Activated CD8-positive, alpha-beta T cell treated with anti-CD3 and anti-CD28 coated beads for 36 hours (primary cell): ENCODE measurements around the gene UTP4. TPM values are rescaled to one million over a fixed set of nuclear protein-coding genes. Genes with fewer than 3 reads are reported as not detected.
"Not testable (repeated sequence)": the region's sequence is repeated elsewhere in the genome, so short reads cannot be mapped to it uniquely, and the experiment has no call there.

ENCODE experiments used
- ATAC-seq: fragments of 200-7000 bp; cut with Tn5 transposase; one replicate; pipeline ENCODE4 v1.10.0; 2021; ENCODE audit warnings: mild to moderate bottlenecking, moderate library complexity
- CTCF ChIA-PET: fragments of 350-600 bp; sonication (Branson Sonifier 250); formaldehyde crosslinking; loops from one replicate; lab custom pipeline; 2021; ENCODE audit warnings: antibody characterized with exemption; lab: Charles Lee
- POLR2A ChIA-PET: fragments of 350-600 bp; sonication (Branson Sonifier 250); formaldehyde crosslinking; loops from one replicate; lab custom pipeline; 2021; ENCODE audit warnings: antibody characterized with exemption; lab: Charles Lee
- DNase-seq: peaks from one replicate; pipeline ENCODE4 v3.0.0-alpha.2; 2020
- H3K27ac Mint-ChIP-seq: one replicate; pipeline ENCODE4 v1.8.0; 2021; ENCODE audit warnings: mild to moderate bottlenecking, mixed read lengths
- H3K27me3 Mint-ChIP-seq: one replicate; pipeline ENCODE4 v1.8.0; 2021; ENCODE audit warnings: mixed read lengths
- H3K36me3 Mint-ChIP-seq: one replicate; pipeline ENCODE4 v1.8.0; 2021; ENCODE audit warnings: low read depth, mixed read lengths
- H3K4me1 Mint-ChIP-seq: one replicate; pipeline ENCODE4 v1.8.0; 2021; ENCODE audit warnings: low read depth, mixed read lengths
- H3K4me3 Mint-ChIP-seq: one replicate; pipeline ENCODE4 v1.8.0; 2021; ENCODE audit warnings: mild to moderate bottlenecking, moderate library complexity, mixed read lengths
- H3K9me3 Mint-ChIP-seq: one replicate; pipeline ENCODE4 v1.8.0; 2021; ENCODE audit warnings: mixed read lengths
- CTCF ChIP-seq: fragments of 200-600 bp; IDR thresholded peaks from one replicate; pipeline ENCODE4 v1.8.0; 2022; ENCODE audit warnings: antibody characterized with exemption, mild to moderate bottlenecking
- intact Hi-C: fragments of 100-400 bp; cut with micrococcal nuclease; formaldehyde crosslinking; loops from one replicate; pipeline ENCODE4 v1.10.0; 2022
- total RNA-seq, 2 experiments: library from RNA; stranded (reverse); gene quantifications; one replicate each; pipeline ENCODE4 v1.2.3, GENCODE V29; 2021

Gene UTP4
- total RNA-seq, 2 experiments from 2014 or later, result 112 to 121 TPM

- H3K27ac Mint-ChIP-seq, result no peak overlapping the region
- H3K4me3 Mint-ChIP-seq, result no peak overlapping the region
- peaks cover 29% of the 10 kb centered on the region for H3K36me3 Mint-ChIP-seq
- TF ChIP-seq CTCF, result no peak
- ChIA-PET CTCF (interaction anchor here (1.1 to 7.5 kb wide), 2 partner anchors 8 to 10 kb away, joined by 4 to 73 read pairs; no protein-coding TSS in a partner anchor), POLR2A (interaction anchor here (0.6 kb wide), 1 partner anchor 1323 kb away, joined by 3 read pairs; no protein-coding TSS in a partner anchor)
- ATAC-seq (no peak), DNase-seq (no peak)
- peaks cover 7% of the 10 kb centered on the region for H3K4me1 Mint-ChIP-seq
- no peaks in the 10 kb centered on the region for H3K9me3 Mint-ChIP-seq
- H3K27me3 Mint-ChIP-seq, result no peaks in the 10 kb centered on the region
- intact Hi-C loops, result no loop called here
These were observed 12.3 kb upstream of the UTP4 start for GRCh38 chr16:69120096-69120664.

GRCh38 chr16:69123910-69124309, 8.5 kb upstream of the UTP4 start:
- H3K9me3 Mint-ChIP-seq, result no peaks in the 10 kb centered on the region
- ChIA-PET POLR2A (interaction anchor here (0.7 to 2.7 kb wide), 3 partner anchors 9 to 195 kb away, joined by 3 to 21 read pairs (median 3); partner anchors contain the start of genes CHTF8 and UTP4), CTCF (interaction anchor here (0.6 to 7.5 kb wide), 31 partner anchors 7 to 740 kb away, joined by 3 to 73 read pairs (median 3); partner anchors contain the start of genes CHTF8, TANGO6 and UTP4)
- DNase-seq (peak; percentile 75), ATAC-seq (peak; percentile 83)
- intact Hi-C loops, result no loop called here
- H3K4me3 Mint-ChIP-seq, result no peak overlapping the region
- H3K4me1 Mint-ChIP-seq, result peaks cover 21% of the 10 kb centered on the region
- TF ChIP-seq CTCF, result peak; percentile 73
- H3K36me3 Mint-ChIP-seq, result peaks cover 31% of the 10 kb centered on the region
- no peaks in the 10 kb centered on the region for H3K27me3 Mint-ChIP-seq
- H3K27ac Mint-ChIP-seq, result no peak overlapping the region

GRCh38 chr16:69124406-69124805, 8.0 kb upstream of the UTP4 start:
- H3K27me3 Mint-ChIP-seq, DNase-seq, ATAC-seq, H3K4me3 Mint-ChIP-seq, H3K27ac Mint-ChIP-seq, intact Hi-C loops, H3K9me3 Mint-ChIP-seq: not testable (repeated sequence)
- peaks cover 22% of the 10 kb centered on the region for H3K4me1 Mint-ChIP-seq
- H3K36me3 Mint-ChIP-seq, result peaks cover 29% of the 10 kb centered on the region
- CTCF ChIA-PET, result interaction anchor here (0.6 to 7.5 kb wide), 25 partner anchors 8 to 740 kb away, joined by 3 to 73 read pairs (median 4); partner anchors contain the start of genes CHTF8, TANGO6 and UTP4
- POLR2A ChIA-PET, result interaction anchor here (1.0 to 2.7 kb wide), 2 partner anchors 9 to 169 kb away, joined by 3 to 21 read pairs; partner anchors contain the start of genes CHTF8 and UTP4

- Mint-ChIP-seq H3K4me1 (peaks cover 28% of the 10 kb centered on the region), H3K36me3 (peaks cover 33% of the 10 kb centered on the region)
- H3K4me3 Mint-ChIP-seq, H3K9me3 Mint-ChIP-seq, H3K27ac Mint-ChIP-seq, ATAC-seq, H3K27me3 Mint-ChIP-seq, DNase-seq, intact Hi-C loops: not testable (repeated sequence)
- ChIA-PET POLR2A (interaction anchor here (1.0 to 2.7 kb wide), 3 partner anchors 8 to 169 kb away, joined by 3 to 21 read pairs (median 3); partner anchors contain the start of genes CHTF8 and UTP4), CTCF (interaction anchor here (0.9 to 7.5 kb wide), 12 partner anchors 8 to 534 kb away, joined by 3 to 73 read pairs (median 6); partner anchors contain the start of genes CHTF8 and UTP4)
These were observed 7.5 kb upstream of the UTP4 start for GRCh38 chr16:69124961-69125360.

GRCh38 chr16:69126221-69126620, 6.2 kb upstream of the UTP4 start:
- Mint-ChIP-seq H3K36me3 (peaks cover 25% of the 10 kb centered on the region), H3K27me3 (no peaks in the 10 kb centered on the region), H3K4me1 (peaks cover 38% of the 10 kb centered on the region), H3K9me3 (no peaks in the 10 kb centered on the region), H3K27ac (no peak overlapping the region), H3K4me3 (no peak overlapping the region)
- POLR2A ChIA-PET, result no interaction called here
- DNase-seq, result no peak
- CTCF ChIA-PET, result interaction anchor here (2.3 to 7.5 kb wide), 4 partner anchors 10 to 535 kb away, joined by 6 to 73 read pairs (median 22); no protein-coding TSS in a partner anchor
- no peak for ATAC-seq
- no peak for TF ChIP-seq CTCF
- intact Hi-C loops, result no loop called here

- DNase-seq, H3K4me3 Mint-ChIP-seq, POLR2A ChIA-PET, H3K27me3 Mint-ChIP-seq, intact Hi-C loops, ATAC-seq, H3K9me3 Mint-ChIP-seq: not testable (repeated sequence)
- Mint-ChIP-seq H3K4me1 (peaks cover 38% of the 10 kb centered on the region), H3K27ac (peak overlapping the region; percentile 3), H3K36me3 (peaks cover 27% of the 10 kb centered on the region)
- CTCF ChIA-PET, result interaction anchor here (4.1 kb wide), 1 partner anchor 14 kb away, joined by 14 read pairs; no protein-coding TSS in a partner anchor
These were observed 5.6 kb upstream of the UTP4 start for GRCh38 chr16:69126801-69127200.
